ENCODE measurements around the gene GUCY2C.

The GUCY2C gene

GRCh38 chr12:14618983-14619382 is 77.4 kb downstream of the GUCY2C start:
- no peak overlapping the region for H3K4me3 ChIP-seq (ENCODE audit: low read depth, low read length)
- no peak for DNase-seq (ENCODE audit: low read depth)
- peak; percentile 76 for TF ChIP-seq CTCF (IDR thresholded peaks at IDR 0.05; ENCODE audit: control insufficient read depth, extremely low read depth, insufficient read depth)

- DNase-seq (ENCODE audit: low read depth): no peak
- TF ChIP-seq CTCF (IDR thresholded peaks at IDR 0.05; ENCODE audit: control insufficient read depth, extremely low read depth, insufficient read depth): no peak
These were observed 81.7 kb downstream of the GUCY2C start for GRCh38 chr12:14614704-14615121.

GRCh38 chr12:14613718-14614117 is 82.7 kb downstream of the GUCY2C start:
- H3K4me3 ChIP-seq (ENCODE audit: low read depth, low read length): no peak overlapping the region
- TF ChIP-seq CTCF (IDR thresholded peaks at IDR 0.05; ENCODE audit: control insufficient read depth, extremely low read depth, insufficient read depth): no peak
- no peak for DNase-seq (ENCODE audit: low read depth)

More at GRCh38 chr12:14614704-14615121, 81.7 kb downstream of the GUCY2C start:
- H3K4me3 ChIP-seq (ENCODE audit: low read depth, low read length): no peak overlapping the region

GRCh38 chr12:14612898-14613445 is 83.4 kb downstream of the GUCY2C start:
- no peak for TF ChIP-seq CTCF (IDR thresholded peaks at IDR 0.05; ENCODE audit: control insufficient read depth, extremely low read depth, insufficient read depth)
- H3K4me3 ChIP-seq (ENCODE audit: low read depth, low read length): no peak overlapping the region
- no peak for DNase-seq (ENCODE audit: low read depth)

- DNase-seq (ENCODE audit: low read depth): no peak
- no peak overlapping the region for H3K4me3 ChIP-seq (ENCODE audit: low read depth, low read length)
- no peak for TF ChIP-seq CTCF (IDR thresholded peaks at IDR 0.05; ENCODE audit: control insufficient read depth, extremely low read depth, insufficient read depth)
These were observed 84.1 kb downstream of the GUCY2C start for GRCh38 chr12:14612250-14612649.

GRCh38 chr12:14611640-14612203 is 84.7 kb downstream of the GUCY2C start:
- no peak for DNase-seq (ENCODE audit: low read depth)
- H3K4me3 ChIP-seq (ENCODE audit: low read depth, low read length): no peak overlapping the region
- no peak for TF ChIP-seq CTCF (IDR thresholded peaks at IDR 0.05; ENCODE audit: control insufficient read depth, extremely low read depth, insufficient read depth)

- TF ChIP-seq CTCF (IDR thresholded peaks at IDR 0.05; ENCODE audit: control insufficient read depth, extremely low read depth, insufficient read depth): no peak
- no peak for DNase-seq (ENCODE audit: low read depth)
- no peak overlapping the region for H3K4me3 ChIP-seq (ENCODE audit: low read depth, low read length)
These were observed 88.8 kb downstream of the GUCY2C start for GRCh38 chr12:14607568-14607967.
